Fibroblast of villous mesenchyme (primary cell): ENCODE data around the gene SNAP91. TPM values are rescaled to one million over a fixed set of nuclear protein-coding genes. Genes with fewer than 3 reads are reported as not detected.
A peak's percentile ranks its signal among the peaks of the same experiment; 100 is the strongest.
"Not testable (repeated sequence)": the region's sequence is repeated elsewhere in the genome, so short reads cannot be mapped to it uniquely, and the experiment has no call there.

ENCODE experiments used
- DNase-seq: peaks from one replicate; pipeline ENCODE4 v3.0.0-alpha.2; 2010; ENCODE audit warnings: low read depth
- H3K4me3 ChIP-seq: 2 replicates; pipeline ENCODE4 v1.5.1; 2011; ENCODE audit warnings: low read depth, mild to moderate bottlenecking, low read length
- CTCF ChIP-seq: IDR thresholded peaks from 2 replicates; pipeline ENCODE4 v1.5.1; 2012; ENCODE audit warnings: low read depth, mild to moderate bottlenecking, low read length; ENCODE audit not compliant: insufficient read depth
- total RNA-seq: library from RNA; depleted of rRNA; stranded (reverse); fragments of >200 nt; gene quantifications from 2 replicates; pipeline ENCODE4 v1.2.3, GENCODE V29; 2012

Gene SNAP91
- total RNA-seq, 1 donor = under 0.01 TPM

DNA sequence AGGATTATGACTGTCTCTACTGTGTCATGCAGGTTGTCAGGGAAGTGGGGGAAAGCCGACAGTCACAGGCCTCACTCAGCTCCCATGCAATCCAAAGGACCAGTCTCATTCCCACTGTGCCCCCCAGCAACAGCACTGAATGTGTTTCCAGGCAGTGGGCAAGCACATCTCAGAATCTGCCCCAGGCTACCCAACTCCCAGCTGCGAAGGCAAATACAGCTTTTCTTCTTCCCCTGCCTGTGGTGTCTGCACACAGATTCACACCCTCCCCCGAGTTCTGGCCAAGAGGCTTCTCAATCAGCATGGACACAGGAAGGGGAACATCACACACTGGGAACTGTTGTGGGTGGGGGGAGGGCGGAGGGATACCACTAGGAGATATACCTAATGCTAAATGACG lies 75.3 kb downstream of the SNAP91 start:
- no peak for DNase-seq
- no peak overlapping the region for H3K4me3 ChIP-seq
- no peak for TF ChIP-seq CTCF

DNA sequence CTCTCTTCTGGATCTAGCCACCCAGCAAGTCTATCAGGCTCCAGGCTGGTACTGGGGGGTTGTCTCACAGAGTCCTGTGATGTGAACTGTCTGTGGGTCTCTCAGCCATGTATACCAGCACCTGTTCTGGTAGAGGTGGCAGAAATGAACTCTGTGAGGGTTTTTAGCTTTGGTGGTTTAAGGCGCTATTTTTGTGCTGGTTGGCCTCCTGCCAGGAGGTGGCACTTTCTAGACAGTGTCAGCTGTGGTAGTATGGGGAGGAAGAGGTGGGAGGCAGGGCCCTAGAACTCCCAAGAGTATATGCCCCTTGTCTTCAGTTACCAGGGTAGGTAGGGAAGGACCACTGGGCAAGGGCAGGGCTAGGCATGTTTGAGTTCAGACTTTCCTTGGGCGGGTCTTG lies 75.8 kb downstream of the SNAP91 start:
- DNase-seq = no peak
- TF ChIP-seq CTCF = no peak
- no peak overlapping the region for H3K4me3 ChIP-seq

DNA sequence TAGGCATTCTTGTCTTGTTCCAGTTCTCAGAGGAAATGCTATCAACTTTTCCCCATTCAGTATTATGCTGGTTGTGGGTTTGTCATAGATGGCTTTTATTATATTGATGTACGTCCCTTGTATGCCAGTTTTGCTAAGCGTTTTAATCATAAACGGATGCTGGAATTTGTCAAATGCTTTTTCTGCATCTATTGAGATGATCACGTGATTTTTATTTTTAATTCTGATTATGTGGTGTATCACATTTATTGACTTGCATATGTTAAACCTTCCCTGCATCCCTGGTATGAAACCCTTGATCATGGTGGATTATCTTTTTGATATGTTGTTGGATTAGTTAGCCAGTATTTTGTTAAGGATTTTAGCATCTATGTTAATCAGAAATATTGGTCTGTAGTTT lies 79.0 kb downstream of the SNAP91 start:
- not testable (repeated sequence) for DNase-seq, H3K4me3 ChIP-seq

DNA sequence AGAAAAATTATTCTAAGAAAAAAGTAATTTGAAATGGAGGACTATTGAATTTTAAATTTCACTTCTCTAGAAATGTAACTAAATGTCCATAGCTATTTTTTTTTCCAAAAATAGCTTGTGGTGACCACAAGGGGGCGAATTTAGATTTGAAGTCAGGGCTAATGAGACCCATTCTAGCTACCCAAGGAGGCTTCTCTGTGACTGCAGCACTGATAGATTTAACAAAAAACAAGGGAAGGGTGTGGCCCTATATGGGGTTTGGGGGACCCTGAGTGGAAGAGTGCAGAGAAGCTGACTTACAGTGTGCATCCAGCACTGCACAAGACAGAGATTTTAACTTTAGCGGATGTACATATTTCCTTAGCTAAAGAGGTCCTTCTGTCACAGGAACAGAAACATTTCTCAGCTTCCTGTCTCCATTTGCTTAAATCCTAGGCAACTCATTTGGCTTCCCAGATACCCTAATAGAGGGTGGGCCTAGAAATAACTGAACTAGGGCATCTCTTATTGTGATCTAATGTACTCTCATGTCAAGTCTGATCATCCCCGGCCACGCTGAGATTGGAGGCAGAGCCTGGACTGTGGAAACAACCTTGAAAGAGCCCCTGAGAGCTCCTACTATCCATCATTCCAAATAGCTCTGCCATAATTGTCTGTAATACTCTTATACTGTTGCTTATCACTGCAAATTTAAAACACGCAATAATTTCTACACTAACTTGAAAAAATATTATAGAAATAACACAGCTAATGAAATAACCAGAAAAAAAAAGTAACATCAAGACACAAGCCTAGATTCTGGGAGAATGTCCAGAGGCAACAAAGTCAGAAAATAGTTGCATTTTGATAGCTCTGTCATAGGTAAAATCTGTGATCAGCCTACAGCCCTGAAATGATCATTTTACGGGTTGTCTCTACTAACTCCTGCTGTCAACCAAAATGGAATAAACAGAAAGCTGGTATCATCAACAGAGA lies 93.6 kb downstream of the SNAP91 start:
- peak; percentile 62 for TF ChIP-seq CTCF
- H3K4me3 ChIP-seq = no peak overlapping the region
- peak; percentile 46 for DNase-seq

GRCh38 chr6:83613378-83613777 lies 95.5 kb downstream of the SNAP91 start:
- TF ChIP-seq CTCF = no peak
- DNase-seq = no peak
- H3K4me3 ChIP-seq = no peak overlapping the region

DNA sequence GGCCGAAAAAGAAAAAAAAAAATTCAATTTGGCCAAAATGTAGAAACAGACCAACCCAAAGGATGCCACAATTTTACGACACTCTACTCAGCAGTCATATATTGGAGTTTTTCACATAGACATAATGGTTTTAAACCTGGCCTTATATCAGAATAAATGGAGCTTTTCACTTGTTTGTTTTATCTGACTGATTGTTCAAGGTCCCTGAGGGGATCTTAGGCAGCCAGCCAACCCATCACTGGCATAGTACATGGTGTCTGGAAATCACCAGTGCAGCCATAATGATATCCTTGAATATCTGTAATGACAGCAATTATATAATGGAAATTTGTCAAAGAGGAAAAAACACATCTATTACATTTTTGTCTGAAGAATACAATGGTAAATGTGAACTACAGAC lies 99.7 kb downstream of the SNAP91 start:
- no peak for DNase-seq
- no peak for TF ChIP-seq CTCF
- H3K4me3 ChIP-seq = no peak overlapping the region

DNA sequence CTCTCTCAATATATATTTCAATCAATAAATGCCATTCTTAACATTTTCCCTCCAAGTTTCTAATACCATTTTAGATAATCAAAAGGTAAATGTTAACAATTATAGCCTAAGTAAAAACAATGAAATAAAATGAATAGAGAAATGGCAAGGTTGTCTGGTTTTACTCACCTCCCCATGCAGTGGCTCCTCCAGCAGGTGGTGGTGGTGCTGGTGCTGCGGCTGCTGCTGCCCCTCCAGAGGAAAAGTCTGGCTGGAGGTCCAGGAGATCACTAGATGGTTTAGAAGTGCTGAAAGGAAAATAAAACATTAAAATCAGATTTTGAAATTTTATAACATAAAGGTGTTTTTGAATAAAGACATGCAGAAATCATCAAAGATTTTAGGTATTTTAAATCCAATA lies 103.4 kb downstream of the SNAP91 start:
- no peak for TF ChIP-seq CTCF
- DNase-seq = no peak

More for the DNA sequence above, 103.4 kb downstream of the SNAP91 start:
- H3K4me3 ChIP-seq = no peak overlapping the region
